ENCODE data around the gene MCUR1.
A peak's percentile ranks its signal among the peaks of the same experiment; 100 is the strongest.
"Not testable (repeated sequence)": the region's sequence is repeated elsewhere in the genome, so short reads cannot be mapped to it uniquely, and the experiment has no call there.

Gene MCUR1

DNA sequence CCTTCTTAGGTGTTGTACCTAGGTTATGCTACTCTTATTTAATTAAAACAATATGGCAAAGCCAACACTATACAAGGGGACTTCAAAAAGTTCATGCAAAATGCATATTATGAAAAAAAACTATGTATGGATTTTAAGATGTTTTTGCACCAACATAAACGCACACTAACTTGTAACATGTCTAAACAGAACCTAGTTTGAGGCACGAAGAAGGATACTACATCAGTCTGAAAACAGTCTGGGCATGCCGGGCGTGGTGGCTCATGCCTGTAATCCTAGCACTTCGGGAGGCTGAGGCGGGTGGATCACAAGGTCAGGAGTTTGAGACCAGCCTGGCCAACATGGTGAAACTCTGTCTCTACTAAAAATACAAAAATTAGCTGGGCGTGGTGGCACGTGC is 34.2 kb downstream of the MCUR1 start:
- H3K4me3 Mint-ChIP-seq; ATAC-seq (replicated peaks); H3K4me1 Mint-ChIP-seq; DNase-seq; H3K27me3 Mint-ChIP-seq; H3K9me3 Mint-ChIP-seq; H3K27ac Mint-ChIP-seq: not testable (repeated sequence)
- peaks cover 12 to 21% of the 10 kb centered on the region in 2 donors for H3K36me3 Mint-ChIP-seq

DNA sequence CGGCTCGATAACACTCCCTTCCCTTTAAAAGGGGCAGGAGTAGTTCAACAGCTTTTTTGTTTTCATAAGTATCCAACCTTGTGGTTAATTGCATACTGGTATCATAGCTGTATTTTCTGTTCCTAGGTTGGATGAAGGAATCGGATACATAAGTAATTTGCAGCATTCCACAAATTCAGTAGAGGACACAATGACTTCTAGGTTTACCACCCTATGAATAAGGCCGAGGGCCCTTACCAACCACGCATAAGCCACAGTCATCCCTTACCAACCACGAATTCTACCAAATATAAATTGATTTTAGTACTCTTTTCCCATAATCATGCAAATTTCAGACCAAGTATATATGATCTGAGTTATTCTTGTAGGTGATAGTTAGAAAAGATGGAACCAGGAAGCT is 36.3 kb downstream of the MCUR1 start:
- H3K27me3 Mint-ChIP-seq: no peaks in the 10 kb centered on the region
- no peak overlapping the region for H3K4me3 Mint-ChIP-seq
- no peaks in the 10 kb centered on the region for H3K9me3 Mint-ChIP-seq
- no peak overlapping the region for H3K27ac Mint-ChIP-seq
- no peaks in the 10 kb centered on the region for H3K4me1 Mint-ChIP-seq
- H3K36me3 Mint-ChIP-seq: peaks cover 4 to 13% of the 10 kb centered on the region in 2 donors
- DNase-seq (no peak), ATAC-seq (replicated peaks) (no peak)

DNA sequence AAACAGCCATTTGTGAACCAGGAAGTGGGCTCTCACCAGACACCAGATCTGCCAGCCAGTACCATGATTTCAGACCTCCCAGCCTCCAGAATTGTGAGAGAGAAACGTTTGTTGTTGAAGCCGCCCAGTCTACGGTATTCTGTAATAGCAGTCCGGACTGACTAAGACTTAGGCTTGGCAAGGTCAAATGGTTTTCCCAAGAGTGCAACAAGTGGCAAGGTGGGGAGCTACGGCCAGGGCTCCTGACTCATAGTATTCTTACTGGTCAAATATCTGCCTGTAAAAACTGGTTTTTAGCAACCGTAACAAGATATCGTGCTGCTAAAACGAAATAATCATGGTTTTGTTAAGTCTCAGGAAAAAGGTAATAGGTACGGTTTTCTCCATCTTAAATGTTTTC is 37.8 kb downstream of the MCUR1 start:
- H3K27me3 Mint-ChIP-seq: no peaks in the 10 kb centered on the region
- DNase-seq: no peak
- no peak for ATAC-seq (replicated peaks)
- no peaks in the 10 kb centered on the region for H3K9me3 Mint-ChIP-seq
- H3K36me3 Mint-ChIP-seq: peaks cover 0 to 11% of the 10 kb centered on the region in 2 donors
- H3K4me3 Mint-ChIP-seq: no peak overlapping the region
- H3K27ac Mint-ChIP-seq: no peak overlapping the region
- no peaks in the 10 kb centered on the region for H3K4me1 Mint-ChIP-seq

DNA sequence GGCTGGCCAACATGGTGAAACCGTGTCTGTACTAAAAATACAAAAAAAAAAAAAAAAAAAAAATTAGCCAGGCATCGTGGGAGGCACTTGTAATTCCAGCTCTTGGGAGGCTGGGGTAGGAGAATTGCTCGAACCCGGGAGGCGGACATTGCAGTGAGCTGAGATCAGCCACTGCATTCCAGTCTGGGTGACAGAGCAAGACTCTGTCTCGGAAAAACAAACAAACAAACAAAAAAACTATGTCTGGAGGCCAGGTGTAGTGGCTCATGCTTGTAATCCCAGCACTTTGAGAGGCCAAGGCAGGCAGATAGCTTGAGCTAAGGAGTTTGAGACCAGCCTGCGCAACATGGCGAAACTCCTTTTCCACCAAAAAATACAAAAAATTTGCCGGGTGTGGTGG is 38.9 kb downstream of the MCUR1 start:
- H3K36me3 Mint-ChIP-seq: peaks cover 0 to 11% of the 10 kb centered on the region in 2 donors
- not testable (repeated sequence) for H3K9me3 Mint-ChIP-seq; H3K27me3 Mint-ChIP-seq; H3K27ac Mint-ChIP-seq; H3K4me1 Mint-ChIP-seq; DNase-seq; ATAC-seq (replicated peaks); H3K4me3 Mint-ChIP-seq

DNA sequence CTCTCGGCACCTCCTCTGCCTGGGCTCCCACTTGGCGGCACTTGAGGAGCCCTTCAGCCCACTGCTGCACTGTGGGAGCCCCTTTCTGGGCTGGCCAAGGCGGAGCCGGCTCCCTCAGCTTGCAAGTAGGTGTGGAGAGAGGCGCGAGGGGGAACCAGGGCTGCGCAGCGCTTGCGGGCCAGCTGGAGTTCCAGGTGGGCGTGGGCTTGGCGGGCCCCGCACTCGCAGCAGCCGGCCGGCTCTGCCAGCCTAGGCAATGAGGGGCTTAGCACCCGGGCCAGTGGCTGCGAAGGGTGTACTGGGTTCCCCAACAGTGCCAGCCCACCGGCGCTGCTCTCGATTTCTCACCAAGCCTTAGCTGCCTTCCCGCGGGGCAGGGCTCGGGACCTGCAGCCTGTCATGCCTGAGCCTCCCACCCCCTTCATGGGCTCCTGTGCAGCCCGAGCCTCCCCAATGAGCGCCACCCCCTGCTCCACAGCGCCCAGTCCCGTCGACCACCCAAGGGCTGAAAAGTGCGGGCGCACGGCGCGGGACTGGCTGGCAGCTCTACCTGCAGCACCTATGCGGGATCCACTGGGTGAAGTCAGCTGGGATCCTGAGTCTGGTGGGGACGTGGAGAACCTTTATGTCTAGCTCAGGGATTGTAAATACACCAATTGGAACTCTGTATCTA is 41.9 kb downstream of the MCUR1 start:
- not testable (repeated sequence) for H3K36me3 Mint-ChIP-seq; DNase-seq; H3K4me3 Mint-ChIP-seq; H3K27ac Mint-ChIP-seq; ATAC-seq (replicated peaks); H3K27me3 Mint-ChIP-seq; H3K9me3 Mint-ChIP-seq
- H3K4me1 Mint-ChIP-seq: peaks cover 6 to 10% of the 10 kb centered on the region in 2 donors

DNA sequence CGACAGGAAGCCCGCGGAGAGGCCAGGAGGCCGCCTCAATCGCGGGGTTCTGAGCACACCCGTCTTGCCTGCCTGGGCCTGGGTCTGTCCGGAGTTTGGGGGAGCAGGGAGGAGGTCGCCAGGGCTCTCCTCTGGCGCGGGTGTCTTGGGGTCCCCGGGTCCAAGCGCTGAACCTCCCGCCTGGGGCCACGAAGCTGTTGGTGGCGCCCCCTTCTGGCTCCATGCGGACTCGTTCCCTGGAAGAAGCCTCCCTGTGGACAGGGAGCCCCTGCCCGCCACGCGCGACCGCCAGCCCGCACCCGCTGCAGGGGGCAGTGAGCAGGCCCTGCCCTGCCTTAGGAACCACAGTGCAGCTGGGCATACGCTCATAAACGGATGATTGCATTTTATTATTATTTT is 44.7 kb downstream of the MCUR1 start:
- H3K4me1 Mint-ChIP-seq: peaks cover 21 to 34% of the 10 kb centered on the region in 2 donors

DNA sequence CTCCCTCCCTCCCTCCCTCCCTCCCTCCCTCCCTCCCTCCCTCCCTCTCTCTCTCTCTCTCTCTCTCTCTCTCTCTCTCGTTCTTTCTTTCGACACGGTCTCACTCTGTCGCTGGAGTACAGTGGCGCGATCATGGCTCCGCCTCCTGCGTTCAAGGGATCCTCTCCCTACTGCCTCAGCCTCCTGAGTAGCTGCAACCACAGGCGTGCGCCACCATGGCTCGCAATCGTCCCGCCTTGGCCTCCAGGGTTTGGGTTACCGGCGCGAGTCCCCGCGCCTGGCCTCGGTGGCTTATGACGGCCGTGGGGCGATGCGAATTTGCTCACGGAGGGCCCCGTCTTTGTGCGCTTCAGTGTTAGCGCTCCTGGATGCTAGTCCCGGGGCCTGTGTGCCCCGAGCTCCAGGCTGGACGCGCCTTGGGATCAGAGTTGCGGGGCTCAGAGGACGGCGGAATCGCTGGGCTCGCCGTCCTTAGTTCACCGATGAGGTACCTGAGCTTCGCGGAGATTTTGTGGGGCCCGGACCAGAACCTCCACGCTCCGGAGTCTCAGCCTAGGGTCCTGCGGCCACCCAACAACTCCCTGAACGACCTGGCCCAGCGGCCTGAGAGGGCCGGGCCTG is 45.2 kb downstream of the MCUR1 start:
- Mint-ChIP-seq H3K9me3 (no peaks in the 10 kb centered on the region), H3K4me3 (no peak overlapping the region), H3K27me3 (no peaks in the 10 kb centered on the region), H3K4me1 (peaks cover 21 to 36% of the 10 kb centered on the region in 2 donors), H3K36me3 (peaks cover 0 to 14% of the 10 kb centered on the region in 2 donors), H3K27ac (no peak overlapping the region)
- no peak for ATAC-seq (replicated peaks)
- DNase-seq: no peak

More for the DNA sequence above, 44.7 kb downstream of the MCUR1 start:
- H3K27me3 Mint-ChIP-seq: no peaks in the 10 kb centered on the region
- no peak overlapping the region for H3K4me3 Mint-ChIP-seq
- DNase-seq (no peak), ATAC-seq (replicated peaks) (no peak)
- H3K9me3 Mint-ChIP-seq: no peaks in the 10 kb centered on the region
- no peak overlapping the region for H3K27ac Mint-ChIP-seq
- H3K36me3 Mint-ChIP-seq: peaks cover 0 to 14% of the 10 kb centered on the region in 2 donors

DNA sequence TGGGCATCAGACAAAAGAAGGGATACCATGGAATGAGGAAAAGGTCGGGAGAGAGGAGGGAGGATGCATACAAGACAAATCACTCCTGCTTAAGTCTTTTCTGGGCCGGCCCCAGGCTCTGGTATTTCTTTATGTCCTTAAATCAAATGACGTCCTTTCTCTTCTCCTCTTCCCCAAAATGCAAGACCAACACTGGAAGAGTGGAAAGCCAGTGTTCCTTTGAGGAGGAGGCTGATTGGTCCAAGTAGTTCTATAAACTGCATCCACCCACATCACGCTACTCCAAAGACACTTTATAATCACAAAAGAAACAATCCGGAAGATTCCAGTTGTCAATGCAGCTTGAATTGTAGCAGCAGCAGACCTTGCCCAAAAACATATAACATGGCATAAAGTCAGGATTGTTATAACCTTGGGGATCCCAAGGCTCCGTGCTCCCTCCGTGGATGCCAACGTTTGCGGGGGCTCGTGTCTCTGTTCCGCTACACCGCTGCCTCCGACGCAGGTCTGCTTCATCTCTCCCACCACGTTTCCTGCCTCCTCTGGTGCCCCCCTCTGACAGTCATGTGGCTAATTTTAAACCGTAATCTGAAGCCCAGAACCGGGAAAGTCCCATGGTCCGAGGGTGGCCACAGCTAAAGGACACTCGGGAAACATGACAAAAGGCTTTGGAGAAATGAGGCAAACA is 47.1 kb downstream of the MCUR1 start:
- peaks cover 3 to 14% of the 10 kb centered on the region in 2 donors for H3K36me3 Mint-ChIP-seq
- no peaks in the 10 kb centered on the region for H3K9me3 Mint-ChIP-seq
- ATAC-seq (replicated peaks): no peak
- peak; percentile 18 for DNase-seq
- peaks cover 32 to 54% of the 10 kb centered on the region in 2 donors for H3K4me1 Mint-ChIP-seq
- H3K27ac Mint-ChIP-seq: no peak overlapping the region
- peak overlapping the region; percentile 76 to 81 for H3K4me3 Mint-ChIP-seq
- H3K27me3 Mint-ChIP-seq: peaks cover 0 to 3% of the 10 kb centered on the region in 2 donors

DNA sequence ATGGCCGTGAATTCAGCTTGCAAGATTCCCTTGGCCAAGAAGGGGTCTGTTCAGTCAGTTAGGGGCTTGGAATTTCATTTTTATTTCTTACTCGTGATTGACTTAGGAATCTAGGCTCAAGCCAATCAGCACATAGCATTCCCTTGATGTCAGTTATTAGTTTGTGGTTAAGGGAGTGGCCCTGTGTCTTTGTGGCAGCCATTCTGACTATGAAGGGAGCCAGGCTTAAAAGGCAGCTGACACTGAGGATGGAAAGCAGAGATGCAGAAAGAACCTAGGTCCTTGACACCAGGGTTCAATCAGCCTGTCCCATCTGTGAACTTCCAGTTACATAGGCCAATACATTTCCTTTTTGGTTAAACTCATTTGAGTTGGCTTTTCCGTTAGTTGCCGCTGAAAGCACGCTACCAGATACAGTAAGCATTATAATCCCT is 48.1 kb downstream of the MCUR1 start:
- peaks cover 3 to 15% of the 10 kb centered on the region in 2 donors for H3K36me3 Mint-ChIP-seq
- DNase-seq: no peak
- no peak overlapping the region for H3K27ac Mint-ChIP-seq
- ATAC-seq (replicated peaks): no peak
- H3K9me3 Mint-ChIP-seq: no peaks in the 10 kb centered on the region
- no peak overlapping the region for H3K4me3 Mint-ChIP-seq
- peaks cover 0 to 3% of the 10 kb centered on the region in 2 donors for H3K27me3 Mint-ChIP-seq
- peaks cover 32 to 57% of the 10 kb centered on the region in 2 donors for H3K4me1 Mint-ChIP-seq

DNA sequence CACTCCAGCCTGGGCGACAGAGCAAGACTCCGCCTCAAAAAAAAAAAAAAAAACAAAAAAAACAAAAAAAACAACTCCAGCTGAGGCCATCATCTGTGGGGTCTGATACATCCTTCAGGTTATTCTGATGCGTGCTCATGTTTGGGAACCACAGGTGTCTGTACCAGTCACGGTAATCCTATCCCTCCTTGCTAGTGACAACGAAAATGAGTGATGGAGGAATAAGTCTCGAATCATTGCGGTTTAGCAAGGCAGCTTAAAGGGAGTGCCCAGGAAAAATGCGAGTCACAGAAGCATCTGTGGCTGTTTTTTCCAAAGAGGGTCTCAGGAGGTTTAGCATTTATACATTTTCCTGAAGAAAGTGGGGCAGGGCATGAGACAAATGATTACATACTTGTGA is 48.8 kb downstream of the MCUR1 start:
- Mint-ChIP-seq H3K4me1 (peaks cover 32 to 57% of the 10 kb centered on the region in 2 donors), H3K27me3 (peaks cover 0 to 3% of the 10 kb centered on the region in 2 donors), H3K27ac (no peak overlapping the region), H3K4me3 (no peak overlapping the region), H3K36me3 (peaks cover 3 to 15% of the 10 kb centered on the region in 2 donors), H3K9me3 (no peaks in the 10 kb centered on the region)
- DNase-seq (no peak), ATAC-seq (replicated peaks) (no peak)

DNA sequence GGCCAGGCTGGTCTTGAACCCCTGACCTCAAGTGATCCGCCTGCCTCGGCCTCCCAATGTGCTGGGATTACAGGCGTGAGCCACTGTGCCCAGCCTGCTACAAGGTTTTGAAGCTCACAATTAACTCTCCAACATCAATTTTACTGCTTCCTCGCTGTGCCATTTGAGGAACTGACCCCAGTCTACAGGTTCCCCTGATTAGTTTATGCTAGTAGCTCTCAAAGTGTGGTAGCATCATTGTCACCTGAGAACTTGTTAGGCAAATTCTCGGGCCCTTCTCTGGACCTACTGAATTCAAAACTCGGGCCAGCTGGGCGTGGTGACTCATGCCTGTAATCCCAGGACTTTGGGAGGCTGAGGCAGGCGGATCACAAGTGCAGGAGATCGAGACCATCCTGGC is 49.4 kb downstream of the MCUR1 start:
- Mint-ChIP-seq H3K4me3 (peak overlapping the region; percentile 39 to 59), H3K36me3 (peaks cover 3 to 15% of the 10 kb centered on the region in 2 donors), H3K27ac (peak overlapping the region; percentile 88), H3K27me3 (peaks cover 0 to 3% of the 10 kb centered on the region in 2 donors), H3K9me3 (no peaks in the 10 kb centered on the region), H3K4me1 (peaks cover 32 to 57% of the 10 kb centered on the region in 2 donors)
- ATAC-seq (replicated peaks) (peak; percentile 38 to 62), DNase-seq (peak; percentile 18)

DNA sequence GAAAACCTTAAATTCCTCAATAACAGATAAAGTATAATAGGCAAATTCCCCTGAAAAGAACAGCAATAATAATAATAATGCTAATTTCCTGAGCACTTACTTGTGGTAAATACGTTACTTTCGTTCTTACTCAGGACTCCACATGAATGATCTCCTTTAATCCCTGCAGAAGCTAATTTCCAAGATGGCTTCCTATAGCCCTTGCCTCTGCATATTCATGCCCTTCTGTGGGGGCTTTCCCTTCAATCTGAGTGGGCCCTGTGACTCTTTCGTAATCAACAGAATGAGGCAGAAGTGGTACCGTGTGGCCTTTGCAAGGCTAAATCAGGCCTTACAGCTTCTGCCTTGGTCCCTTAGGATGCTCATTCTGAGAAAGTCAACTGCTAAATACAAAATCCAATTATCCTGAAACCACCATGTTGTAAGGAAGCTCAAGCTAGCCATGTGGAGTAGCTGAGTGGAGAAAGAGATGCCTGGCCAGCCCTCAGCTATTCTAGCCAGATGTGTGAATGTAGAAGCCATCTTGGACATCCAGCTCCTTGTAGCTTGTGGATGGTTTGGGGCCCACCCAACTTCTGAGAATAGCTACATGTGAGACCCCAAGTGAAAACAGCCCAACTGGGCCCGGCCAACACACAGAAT is 50.5 kb downstream of the MCUR1 start:
- Mint-ChIP-seq H3K4me1 (peaks cover 32 to 57% of the 10 kb centered on the region in 2 donors), H3K4me3 (peak overlapping the region in 1 of 2 donors; percentile 53), H3K27me3 (peaks cover 0 to 3% of the 10 kb centered on the region in 2 donors), H3K36me3 (peaks cover 3 to 15% of the 10 kb centered on the region in 2 donors), H3K27ac (peak overlapping the region; percentile 91), H3K9me3 (no peaks in the 10 kb centered on the region)
- ATAC-seq (replicated peaks) (peak; percentile 93 to 94), DNase-seq (peak; percentile 81)

DNA sequence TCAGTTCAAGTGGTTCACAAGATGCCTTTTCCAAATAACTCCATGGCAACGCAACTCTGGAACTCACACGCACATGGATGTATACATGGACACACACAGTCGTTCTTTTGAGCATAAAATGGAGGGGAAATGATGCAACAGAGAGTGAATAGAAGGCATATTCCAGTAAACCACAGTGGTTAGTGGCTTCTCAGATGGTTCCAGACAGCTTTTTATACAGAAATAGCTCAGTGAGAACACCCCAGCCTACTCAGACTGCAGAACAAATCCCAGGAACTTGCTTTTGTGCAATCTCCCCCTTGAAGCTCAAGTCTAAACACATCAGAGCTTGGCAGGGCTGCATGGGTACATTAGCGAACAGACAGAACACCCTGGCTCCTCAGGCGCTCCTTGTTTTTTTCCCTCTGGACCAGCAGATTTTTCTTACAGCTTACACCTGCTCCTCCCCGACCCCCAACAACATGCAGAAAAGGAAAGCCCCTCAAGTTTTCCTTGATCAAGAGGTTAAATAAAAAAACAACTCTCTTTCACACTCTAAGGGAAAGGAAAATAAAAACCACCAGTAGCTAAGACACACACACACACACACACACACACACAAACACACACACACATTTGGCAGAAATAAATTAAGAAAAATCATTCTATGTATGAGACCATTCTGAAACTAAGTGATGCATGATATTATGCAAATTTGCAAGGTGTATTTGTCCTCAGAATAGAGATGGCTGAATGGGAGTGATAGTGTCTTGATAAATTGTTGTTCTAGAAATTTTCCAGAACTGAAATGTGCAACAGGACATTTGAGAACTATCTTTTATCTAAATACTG is 51.5 kb downstream of the MCUR1 start:
- H3K36me3 Mint-ChIP-seq: peaks cover 3 to 15% of the 10 kb centered on the region in 2 donors
- H3K4me3 Mint-ChIP-seq: peak overlapping the region; percentile 55 to 61
- H3K27me3 Mint-ChIP-seq: peaks cover 0 to 3% of the 10 kb centered on the region in 2 donors
- peaks cover 29 to 50% of the 10 kb centered on the region in 2 donors for H3K4me1 Mint-ChIP-seq
- H3K9me3 Mint-ChIP-seq: no peaks in the 10 kb centered on the region
- ATAC-seq (replicated peaks) (peak; percentile 31 to 33), DNase-seq (no peak)
- H3K27ac Mint-ChIP-seq: peak overlapping the region; percentile 88
